HepG2 (cell line): Measurements from ENCODE around the gene HAUS5. TPM values are rescaled to one million over a fixed set of nuclear protein-coding genes. Genes with fewer than 3 reads are reported as not detected.

Experiments used
- BCL6 ChIP-seq: IDR thresholded peaks from 2 replicates; pipeline ENCODE4 v1.6.1; 2016; ENCODE audit warnings: missing genetic modification reagents, missing compliant biosample characterization
- CBFB ChIP-seq: sonication (generic); formaldehyde crosslinking; IDR thresholded peaks from 2 replicates; pipeline ENCODE4 v1.4.0; 2020; ENCODE audit warnings: missing genetic modification reagents
- DR1 ChIP-seq: sonication (generic); formaldehyde crosslinking; IDR thresholded peaks from 2 replicates; pipeline ENCODE4 v1.8.0; 2021; ENCODE audit warnings: mild to moderate bottlenecking, missing genetic modification reagents, inconsistent platforms
- EED ChIP-seq: sonication (generic); formaldehyde crosslinking; IDR thresholded peaks from 2 replicates; pipeline ENCODE4 v1.5.0; 2020; ENCODE audit warnings: mild to moderate bottlenecking, missing genetic modification reagents
- HMG20B ChIP-seq: conservative IDR thresholded peaks from 2 replicates; pipeline ENCODE4 v1.6.1; 2016; ENCODE audit warnings: missing genetic modification reagents, missing compliant biosample characterization
- IKZF1 ChIP-seq: fragments of 450-650 bp; IDR thresholded peaks from 2 replicates; pipeline ENCODE4 v1.7.1; 2016
- IKZF4 ChIP-seq: sonication (generic); formaldehyde crosslinking; IDR thresholded peaks from 2 replicates; pipeline ENCODE4 v1.5.1; 2020; ENCODE audit warnings: borderline replicate concordance, mild to moderate bottlenecking, low read depth, missing genetic modification reagents; ENCODE audit errors: not compliant biosample characterization
- MTA1 ChIP-seq: sonication (generic); formaldehyde crosslinking; IDR thresholded peaks from 2 replicates; pipeline ENCODE4 v1.4.0; 2020; ENCODE audit warnings: missing genetic modification reagents, mild to moderate bottlenecking, borderline replicate concordance
- NFKB2 ChIP-seq: sonication (generic); formaldehyde crosslinking; IDR thresholded peaks from 2 replicates; pipeline ENCODE4 v1.4.0; 2020; ENCODE audit warnings: missing genetic modification reagents, borderline replicate concordance
- PHF5A ChIP-seq: IDR thresholded peaks from one replicate; pipeline ENCODE4 v1.6.1; 2018; ENCODE audit warnings: low read depth, missing genetic modification reagents; ENCODE audit not compliant: unreplicated experiment
- POLR2A ChIP-seq, 2 experiments: IDR thresholded peaks; 2 replicates each; pipeline ENCODE4 v1.6.1; 2011; ENCODE audit warnings: low read depth in 2 of 2, low read length in 2 of 2, mild to moderate bottlenecking in 1 of 2, moderate library complexity in 1 of 2; ENCODE audit not compliant: insufficient read depth in 1 of 2
- SAP130 ChIP-seq: IDR thresholded peaks from 2 replicates; pipeline ENCODE4 v1.6.1; 2016; ENCODE audit warnings: low read depth
- SP5 ChIP-seq: IDR thresholded peaks from 2 replicates; pipeline ENCODE4 v1.6.1; 2016; ENCODE audit warnings: low read depth, borderline replicate concordance
- STAT5B ChIP-seq: sonication (generic); formaldehyde crosslinking; IDR thresholded peaks from 2 replicates; pipeline ENCODE4 v1.4.0; 2020; ENCODE audit warnings: missing genetic modification reagents
- ZNF205 ChIP-seq: IDR thresholded peaks from 2 replicates; pipeline ENCODE4 v1.6.1; 2018; ENCODE audit warnings: missing biosample characterization, missing genetic modification reagents
- ZNF530 ChIP-seq: sonication (generic); formaldehyde crosslinking; IDR thresholded peaks from 2 replicates; pipeline ENCODE4 v1.5.0; 2020; ENCODE audit warnings: low read depth, mild to moderate bottlenecking, missing genetic modification reagents
- ZNF616 ChIP-seq: sonication (generic); formaldehyde crosslinking; IDR thresholded peaks from 2 replicates; pipeline ENCODE4 v1.5.0; 2020; ENCODE audit warnings: low read depth, mild to moderate bottlenecking, missing genetic modification reagents
- ZNF772 ChIP-seq: sonication (generic); formaldehyde crosslinking; IDR thresholded peaks from 2 replicates; pipeline ENCODE4 v1.5.0; 2020; ENCODE audit warnings: mild to moderate bottlenecking, missing genetic modification reagents
- polyA plus RNA-seq, 8 experiments: library from polyadenylated mRNA; depleted of rRNA in 3 of 8; stranded (reverse) in 7 of 8; unstranded in 1 of 8; fragments of >200 nt; fragmentation: Illumina TruSeq in 4 of 8; extraction: Trizol in 4 of 8; gene quantifications; 2 replicates each; pipeline versions ENCODE4 v1.2.1 to v1.2.3, GENCODE V29; 2011 to 2016; ENCODE audit warnings: low read depth in 4 of 8, missing spikeins in 1 of 8, mixed read lengths in 1 of 8; ENCODE audit not compliant: insufficient read depth in 1 of 8
- total RNA-seq, 5 experiments: library from RNA; depleted of rRNA; stranded (reverse); fragments of >200 nt; fragmentation: Illumina TruSeq; extraction: Trizol; gene quantifications; 2 replicates each; pipeline ENCODE4 v1.2.3, GENCODE V29; 2016; ENCODE audit warnings: low read depth in 1 of 5
- TF ChIP-seq, protein P1 (sequence below): sonication (generic); formaldehyde crosslinking; conservative IDR thresholded peaks from 2 replicates; pipeline ENCODE4 v1.4.0; 2020; ENCODE audit warnings: missing genetic modification reagents
- TF ChIP-seq, protein P2 (sequence below): sonication (generic); formaldehyde crosslinking; IDR thresholded peaks from 2 replicates; pipeline ENCODE4 v1.4.0; 2020; ENCODE audit warnings: missing genetic modification reagents, borderline replicate concordance
- TF ChIP-seq, protein P3 (sequence below): sonication (generic); formaldehyde crosslinking; IDR thresholded peaks from 2 replicates; pipeline ENCODE4 v1.4.0; 2020; ENCODE audit warnings: missing genetic modification reagents
- TF ChIP-seq, protein P4 (sequence below): sonication (generic); formaldehyde crosslinking; IDR thresholded peaks from 2 replicates; pipeline ENCODE4 v1.5.0; 2020; ENCODE audit warnings: missing genetic modification reagents
- TF ChIP-seq, protein P5 (sequence below): sonication (generic); formaldehyde crosslinking; IDR thresholded peaks from 2 replicates; pipeline ENCODE4 v1.8.0; 2022; ENCODE audit warnings: missing genetic modification reagents, low read depth, mild to moderate bottlenecking, borderline replicate concordance

Gene HAUS5
- total and polyA plus RNA-seq, 2 of the 13 experiments (the other 11 are each of a cell fraction or from before 2014, with no cell fraction given) = 10.3 to 17.7 TPM

DNA sequence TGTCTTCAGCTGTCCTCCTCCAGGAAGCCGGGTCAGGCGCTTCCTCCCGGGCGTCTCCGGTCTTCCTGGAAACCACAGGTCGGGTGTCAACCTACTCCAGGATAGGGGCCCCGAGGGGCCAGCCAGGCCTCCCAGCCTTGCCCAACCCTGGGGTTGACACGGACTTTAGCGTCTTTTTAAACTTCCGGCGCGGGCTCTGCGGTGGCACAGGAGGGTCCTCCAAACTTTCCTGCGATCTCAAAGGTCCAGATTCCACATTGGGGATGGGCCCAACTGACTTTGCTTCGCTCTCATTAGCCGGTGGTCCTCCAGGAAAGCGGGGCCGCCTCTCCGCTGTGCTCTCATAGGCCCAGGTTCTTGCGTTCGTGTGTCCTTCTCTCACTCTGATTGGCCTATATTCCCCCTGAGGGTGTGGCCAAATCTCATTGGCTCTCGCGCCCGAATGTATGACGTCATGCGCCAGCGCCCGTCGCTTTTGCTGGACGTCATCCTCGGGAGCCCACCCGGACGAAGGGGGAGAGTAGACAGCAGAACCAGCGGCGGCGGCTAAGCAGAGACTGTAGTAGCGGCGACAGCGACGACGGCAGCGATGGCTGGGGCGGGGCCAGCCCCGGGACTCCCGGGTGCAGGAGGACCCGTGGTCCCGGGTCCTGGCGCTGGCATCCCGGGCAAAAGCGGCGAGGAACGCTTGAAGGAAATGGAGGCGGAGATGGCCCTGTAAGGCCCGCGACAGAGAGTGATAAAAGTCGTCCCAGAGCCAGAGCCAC is 16.2 kb downstream of the HAUS5 start, which contains the start of gene RBM42 (continued):
- peak; percentile 38; the same call in 1 of the 2 replicates for TF ChIP-seq MTA1 (CRISPR knock-in tag)
- peak; percentile 31; the same call in 1 of the 2 replicates for TF ChIP-seq SP5 (CRISPR knock-in tag)
- TF ChIP-seq SAP130 = peak; percentile 90
- TF ChIP-seq, protein P1, sequence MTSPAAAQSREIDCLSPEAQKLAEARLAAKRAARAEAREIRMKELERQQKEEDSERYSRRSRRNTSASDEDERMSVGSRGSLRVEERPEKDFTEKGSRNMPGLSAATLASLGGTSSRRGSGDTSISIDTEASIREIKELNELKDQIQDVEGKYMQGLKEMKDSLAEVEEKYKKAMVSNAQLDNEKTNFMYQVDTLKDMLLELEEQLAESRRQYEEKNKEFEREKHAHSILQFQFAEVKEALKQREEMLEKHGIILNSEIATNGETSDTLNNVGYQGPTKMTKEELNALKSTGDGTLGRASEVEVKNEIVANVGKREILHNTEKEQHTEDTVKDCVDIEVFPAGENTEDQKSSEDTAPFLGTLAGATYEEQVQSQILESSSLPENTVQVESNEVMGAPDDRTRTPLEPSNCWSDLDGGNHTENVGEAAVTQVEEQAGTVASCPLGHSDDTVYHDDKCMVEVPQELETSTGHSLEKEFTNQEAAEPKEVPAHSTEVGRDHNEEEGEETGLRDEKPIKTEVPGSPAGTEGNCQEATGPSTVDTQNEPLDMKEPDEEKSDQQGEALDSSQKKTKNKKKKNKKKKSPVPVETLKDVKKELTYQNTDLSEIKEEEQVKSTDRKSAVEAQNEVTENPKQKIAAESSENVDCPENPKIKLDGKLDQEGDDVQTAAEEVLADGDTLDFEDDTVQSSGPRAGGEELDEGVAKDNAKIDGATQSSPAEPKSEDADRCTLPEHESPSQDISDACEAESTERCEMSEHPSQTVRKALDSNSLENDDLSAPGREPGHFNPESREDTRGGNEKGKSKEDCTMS (CRISPR knock-in tag) = no peak
- peak; percentile 55 to 70; a peak in 3 of 4 replicates for TF ChIP-seq POLR2A (IDR thresholded peaks at IDR 0.05; ENCODE audit: insufficient read depth in 1 of 2, low read depth in 2 of 2, low read length in 2 of 2)
- TF ChIP-seq ZNF205 = peak; percentile 76; the same call in 1 of the 2 replicates
- TF ChIP-seq, protein P2, sequence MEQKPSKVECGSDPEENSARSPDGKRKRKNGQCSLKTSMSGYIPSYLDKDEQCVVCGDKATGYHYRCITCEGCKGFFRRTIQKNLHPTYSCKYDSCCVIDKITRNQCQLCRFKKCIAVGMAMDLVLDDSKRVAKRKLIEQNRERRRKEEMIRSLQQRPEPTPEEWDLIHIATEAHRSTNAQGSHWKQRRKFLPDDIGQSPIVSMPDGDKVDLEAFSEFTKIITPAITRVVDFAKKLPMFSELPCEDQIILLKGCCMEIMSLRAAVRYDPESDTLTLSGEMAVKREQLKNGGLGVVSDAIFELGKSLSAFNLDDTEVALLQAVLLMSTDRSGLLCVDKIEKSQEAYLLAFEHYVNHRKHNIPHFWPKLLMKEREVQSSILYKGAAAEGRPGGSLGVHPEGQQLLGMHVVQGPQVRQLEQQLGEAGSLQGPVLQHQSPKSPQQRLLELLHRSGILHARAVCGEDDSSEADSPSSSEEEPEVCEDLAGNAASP (CRISPR knock-in tag) = 0 out of 2 replicates have a peak, but pooled peaks have one; percentile 26
- no peak for TF ChIP-seq STAT5B
- 0 out of 2 replicates have a peak, but pooled peaks have one; percentile 18 for TF ChIP-seq HMG20B (CRISPR knock-in tag)
- peak; percentile 13 for TF ChIP-seq BCL6 (CRISPR knock-in tag)
- TF ChIP-seq EED (CRISPR knock-in tag) = peak; percentile 70; the same call in 1 of the 2 replicates
- TF ChIP-seq, protein P3, sequence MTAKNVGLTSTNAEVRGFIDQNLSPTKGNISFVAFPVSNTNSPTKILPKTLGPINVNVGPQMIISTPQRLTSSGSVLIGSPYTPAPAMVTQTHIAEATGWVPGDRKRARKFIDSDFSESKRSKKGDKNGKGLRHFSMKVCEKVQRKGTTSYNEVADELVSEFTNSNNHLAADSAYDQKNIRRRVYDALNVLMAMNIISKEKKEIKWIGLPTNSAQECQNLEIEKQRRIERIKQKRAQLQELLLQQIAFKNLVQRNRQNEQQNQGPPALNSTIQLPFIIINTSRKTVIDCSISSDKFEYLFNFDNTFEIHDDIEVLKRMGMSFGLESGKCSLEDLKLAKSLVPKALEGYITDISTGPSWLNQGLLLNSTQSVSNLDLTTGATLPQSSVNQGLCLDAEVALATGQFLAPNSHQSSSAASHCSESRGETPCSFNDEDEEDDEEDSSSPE (CRISPR knock-in tag) = peak; percentile 80
- no peak for TF ChIP-seq ZNF530 (CRISPR knock-in tag)
- no peak for TF ChIP-seq ZNF616 (CRISPR knock-in tag)
- no peak for TF ChIP-seq IKZF1
- TF ChIP-seq ZNF772 (CRISPR knock-in tag) = peak; percentile 59; the same call in 1 of the 2 replicates
- TF ChIP-seq CBFB (CRISPR knock-in tag) = peak; percentile 82; the same call in 1 of the 2 replicates
- TF ChIP-seq, protein P4, sequence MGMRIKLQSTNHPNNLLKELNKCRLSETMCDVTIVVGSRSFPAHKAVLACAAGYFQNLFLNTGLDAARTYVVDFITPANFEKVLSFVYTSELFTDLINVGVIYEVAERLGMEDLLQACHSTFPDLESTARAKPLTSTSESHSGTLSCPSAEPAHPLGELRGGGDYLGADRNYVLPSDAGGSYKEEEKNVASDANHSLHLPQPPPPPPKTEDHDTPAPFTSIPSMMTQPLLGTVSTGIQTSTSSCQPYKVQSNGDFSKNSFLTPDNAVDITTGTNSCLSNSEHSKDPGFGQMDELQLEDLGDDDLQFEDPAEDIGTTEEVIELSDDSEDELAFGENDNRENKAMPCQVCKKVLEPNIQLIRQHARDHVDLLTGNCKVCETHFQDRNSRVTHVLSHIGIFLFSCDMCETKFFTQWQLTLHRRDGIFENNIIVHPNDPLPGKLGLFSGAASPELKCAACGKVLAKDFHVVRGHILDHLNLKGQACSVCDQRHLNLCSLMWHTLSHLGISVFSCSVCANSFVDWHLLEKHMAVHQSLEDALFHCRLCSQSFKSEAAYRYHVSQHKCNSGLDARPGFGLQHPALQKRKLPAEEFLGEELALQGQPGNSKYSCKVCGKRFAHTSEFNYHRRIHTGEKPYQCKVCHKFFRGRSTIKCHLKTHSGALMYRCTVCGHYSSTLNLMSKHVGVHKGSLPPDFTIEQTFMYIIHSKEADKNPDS = no peak
- no peak for TF ChIP-seq PHF5A (CRISPR knock-in tag)
- peak; percentile 85 for TF ChIP-seq DR1 (CRISPR knock-in tag)
- 0 out of 2 replicates have a peak, but pooled peaks have one; percentile 8 for TF ChIP-seq NFKB2 (CRISPR knock-in tag)
- no peak for TF ChIP-seq IKZF4 (CRISPR knock-in tag)
- TF ChIP-seq, protein P5, sequence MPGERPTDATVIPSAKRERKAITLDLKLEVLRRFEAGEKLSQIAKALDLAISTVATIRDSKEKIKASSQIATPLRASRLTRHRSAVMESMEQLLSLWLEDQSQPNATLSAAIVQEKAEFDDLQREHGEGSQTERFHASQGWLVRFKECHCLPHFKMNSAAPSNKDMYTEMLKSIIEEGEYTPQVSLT (CRISPR knock-in tag) = no peak
